Activated CD8-positive, alpha-beta memory T cell treated with anti-CD3 and anti-CD28 coated beads, Interleukin-2, amount 10 ng/mL, durations not matched to agents 7 days and 5 days (primary cell): ENCODE data around the gene STAU1. TPM values are rescaled to one million over a fixed set of nuclear protein-coding genes. Genes with fewer than 3 reads are reported as not detected.
"Not testable (repeated sequence)": the region's sequence is repeated elsewhere in the genome, so short reads cannot be mapped to it uniquely, and the experiment has no call there.

Source experiments
- ATAC-seq: fragments of 150-1000 bp; cut with Tn5 transposase; one replicate; pipeline ENCODE4 v1.10.0; 2021; ENCODE audit warnings: moderate library complexity
- CTCF ChIA-PET: fragments of 350-600 bp; sonication (Branson Sonifier 250); formaldehyde crosslinking; loops from one replicate; lab custom pipeline; 2021; ENCODE audit warnings: antibody characterized with exemption; lab: Charles Lee
- DNase-seq: peaks from one replicate; pipeline ENCODE4 v3.0.0-alpha.2; 2020
- H3K27ac Mint-ChIP-seq: one replicate; pipeline ENCODE4 v1.8.0; 2021; ENCODE audit warnings: mild to moderate bottlenecking, mixed read lengths
- H3K27me3 Mint-ChIP-seq: one replicate; pipeline ENCODE4 v1.8.0; 2021; ENCODE audit warnings: mixed read lengths
- H3K36me3 Mint-ChIP-seq: one replicate; pipeline ENCODE4 v1.8.0; 2021; ENCODE audit warnings: mild to moderate bottlenecking, mixed read lengths
- H3K4me1 Mint-ChIP-seq: one replicate; pipeline ENCODE4 v1.8.0; 2021; ENCODE audit warnings: mixed read lengths
- H3K4me3 Mint-ChIP-seq: one replicate; pipeline ENCODE4 v1.8.0; 2021; ENCODE audit warnings: mild to moderate bottlenecking, moderate library complexity, mixed read lengths
- H3K9me3 Mint-ChIP-seq: one replicate; pipeline ENCODE4 v1.8.0; 2022; ENCODE audit warnings: low read depth, mixed read lengths
- total RNA-seq, 2 experiments: library from RNA; stranded (reverse); gene quantifications; one replicate each; pipeline ENCODE4 v1.2.3, GENCODE V29; 2021

The STAU1 gene
- total RNA-seq, 2 experiments from 2014 or later, result 56.2 to 66.8 TPM

GRCh38 chr20:49122920-49123319, 65.2 kb downstream of the STAU1 start:
- H3K27ac Mint-ChIP-seq, result no peak overlapping the region
- no peak for ATAC-seq
- H3K27me3 Mint-ChIP-seq, result no peaks in the 10 kb centered on the region
- H3K4me1 Mint-ChIP-seq, result peaks cover 2% of the 10 kb centered on the region
- no peak for DNase-seq
- H3K9me3 Mint-ChIP-seq, result no peaks in the 10 kb centered on the region
- peaks cover 51% of the 10 kb centered on the region for H3K36me3 Mint-ChIP-seq
- no peak overlapping the region for H3K4me3 Mint-ChIP-seq
- CTCF ChIA-PET, result interaction anchor here (2.3 kb wide), 1 partner anchor 95 kb away, joined by 10 read pairs; no protein-coding TSS in a partner anchor

GRCh38 chr20:49119988-49120387, 68.1 kb downstream of the STAU1 start:
- Mint-ChIP-seq H3K36me3 (peaks cover 58% of the 10 kb centered on the region), H3K9me3 (no peaks in the 10 kb centered on the region), H3K27ac (no peak overlapping the region), H3K4me1 (peaks cover 2% of the 10 kb centered on the region), H3K4me3 (no peak overlapping the region), H3K27me3 (no peaks in the 10 kb centered on the region)
- DNase-seq (no peak), ATAC-seq (no peak)
- CTCF ChIA-PET, result interaction anchor here (1.2 kb wide), 1 partner anchor 13 kb away, joined by 4 read pairs; no protein-coding TSS in a partner anchor

- Mint-ChIP-seq H3K9me3 (no peaks in the 10 kb centered on the region), H3K4me3 (no peak overlapping the region), H3K4me1 (peaks cover 2% of the 10 kb centered on the region), H3K27ac (no peak overlapping the region), H3K27me3 (no peaks in the 10 kb centered on the region), H3K36me3 (peaks cover 61% of the 10 kb centered on the region)
- CTCF ChIA-PET, result interaction anchor here (0.8 to 1.3 kb wide), 2 partner anchors 14 to 55 kb away, joined by 3 read pairs; no protein-coding TSS in a partner anchor
- ATAC-seq (no peak), DNase-seq (no peak)
These were observed 69.8 kb downstream of the STAU1 start for GRCh38 chr20:49118307-49118706.

- H3K36me3 Mint-ChIP-seq, result peaks cover 60% of the 10 kb centered on the region
- H3K27me3 Mint-ChIP-seq, result no peaks in the 10 kb centered on the region
- H3K4me1 Mint-ChIP-seq, result peaks cover 2% of the 10 kb centered on the region
- DNase-seq (no peak), ATAC-seq (no peak)
- CTCF ChIA-PET, result no interaction called here
- H3K9me3 Mint-ChIP-seq, result no peaks in the 10 kb centered on the region
- no peak overlapping the region for H3K27ac Mint-ChIP-seq
- H3K4me3 Mint-ChIP-seq, result no peak overlapping the region
These were observed 72.6 kb downstream of the STAU1 start for GRCh38 chr20:49115564-49115963.

GRCh38 chr20:49112596-49113274, 75.4 kb downstream of the STAU1 start:
- peaks cover 50% of the 10 kb centered on the region for H3K36me3 Mint-ChIP-seq
- no peak overlapping the region for H3K4me3 Mint-ChIP-seq
- no peaks in the 10 kb centered on the region for H3K27me3 Mint-ChIP-seq
- H3K9me3 Mint-ChIP-seq, result no peaks in the 10 kb centered on the region
- DNase-seq (no peak), ATAC-seq (no peak)
- H3K4me1 Mint-ChIP-seq, result no peaks in the 10 kb centered on the region
- no peak overlapping the region for H3K27ac Mint-ChIP-seq
- CTCF ChIA-PET, result no interaction called here

- H3K27me3 Mint-ChIP-seq, result no peaks in the 10 kb centered on the region
- H3K4me3 Mint-ChIP-seq, result no peak overlapping the region
- no peak for ATAC-seq
- peaks cover 38% of the 10 kb centered on the region for H3K36me3 Mint-ChIP-seq
- peak overlapping the region; percentile 1 for H3K27ac Mint-ChIP-seq
- H3K4me1 Mint-ChIP-seq, result no peaks in the 10 kb centered on the region
- CTCF ChIA-PET, result interaction anchor here (1.2 kb wide), 1 partner anchor 108 kb away, joined by 4 read pairs; the partner anchor contains the start of gene DDX27
- H3K9me3 Mint-ChIP-seq, result no peaks in the 10 kb centered on the region
- no peak for DNase-seq
These were observed 77.1 kb downstream of the STAU1 start for GRCh38 chr20:49110767-49111694.

GRCh38 chr20:49106328-49106727, 81.8 kb downstream of the STAU1 start:
- Mint-ChIP-seq H3K9me3 (no peaks in the 10 kb centered on the region), H3K36me3 (peaks cover 47% of the 10 kb centered on the region), H3K4me3 (no peak overlapping the region), H3K27ac (no peak overlapping the region), H3K4me1 (peaks cover 2% of the 10 kb centered on the region), H3K27me3 (no peaks in the 10 kb centered on the region)
- CTCF ChIA-PET, result interaction anchor here (0.6 to 0.8 kb wide), 2 partner anchors 23 to 25 kb away, joined by 3 read pairs; no protein-coding TSS in a partner anchor
- ATAC-seq (no peak), DNase-seq (no peak)

GRCh38 chr20:49104979-49105547, 83.1 kb downstream of the STAU1 start:
- Mint-ChIP-seq H3K36me3 (peaks cover 48% of the 10 kb centered on the region), H3K4me1 (peaks cover 10% of the 10 kb centered on the region)
- not testable (repeated sequence) for ATAC-seq, H3K27me3 Mint-ChIP-seq, DNase-seq, H3K4me3 Mint-ChIP-seq, H3K9me3 Mint-ChIP-seq, H3K27ac Mint-ChIP-seq
- CTCF ChIA-PET, result interaction anchor here (0.9 kb wide), 1 partner anchor 112 kb away, joined by 3 read pairs; no protein-coding TSS in a partner anchor

- ATAC-seq (no peak), DNase-seq (no peak)
- H3K9me3 Mint-ChIP-seq, result no peaks in the 10 kb centered on the region
- no peaks in the 10 kb centered on the region for H3K27me3 Mint-ChIP-seq
- H3K27ac Mint-ChIP-seq, result no peak overlapping the region
- H3K4me3 Mint-ChIP-seq, result no peak overlapping the region
- H3K4me1 Mint-ChIP-seq, result peaks cover 13% of the 10 kb centered on the region
- H3K36me3 Mint-ChIP-seq, result peaks cover 48% of the 10 kb centered on the region
- CTCF ChIA-PET, result interaction anchor here (0.9 kb wide), 1 partner anchor 113 kb away, joined by 3 read pairs; no protein-coding TSS in a partner anchor
These were observed 83.8 kb downstream of the STAU1 start for GRCh38 chr20:49104365-49104648.

GRCh38 chr20:49103647-49104364, 84.3 kb downstream of the STAU1 start:
- CTCF ChIA-PET, result interaction anchor here (0.9 kb wide), 1 partner anchor 113 kb away, joined by 3 read pairs; no protein-coding TSS in a partner anchor
- ATAC-seq (no peak), DNase-seq (no peak)
- Mint-ChIP-seq H3K27me3 (no peaks in the 10 kb centered on the region), H3K9me3 (no peaks in the 10 kb centered on the region), H3K36me3 (peaks cover 47% of the 10 kb centered on the region), H3K27ac (peak overlapping the region; percentile 29), H3K4me3 (no peak overlapping the region), H3K4me1 (peaks cover 15% of the 10 kb centered on the region)

GRCh38 chr20:49103019-49103418, 85.1 kb downstream of the STAU1 start:
- Mint-ChIP-seq H3K9me3 (no peaks in the 10 kb centered on the region), H3K36me3 (peaks cover 52% of the 10 kb centered on the region), H3K27me3 (no peaks in the 10 kb centered on the region), H3K27ac (no peak overlapping the region), H3K4me3 (no peak overlapping the region), H3K4me1 (peaks cover 16% of the 10 kb centered on the region)
- DNase-seq, result no peak
- no peak for ATAC-seq
- CTCF ChIA-PET, result no interaction called here

GRCh38 chr20:49100972-49101371, 87.2 kb downstream of the STAU1 start:
- peaks cover 68% of the 10 kb centered on the region for H3K36me3 Mint-ChIP-seq
- no peak for DNase-seq
- CTCF ChIA-PET, result interaction anchor here (1.3 to 1.7 kb wide), 3 partner anchors 32 to 116 kb away, joined by 4 to 5 read pairs (median 5); no protein-coding TSS in a partner anchor
- no peak overlapping the region for H3K4me3 Mint-ChIP-seq
- H3K27ac Mint-ChIP-seq, result peak overlapping the region; percentile 1
- peak; percentile 61 for ATAC-seq
- peaks cover 16% of the 10 kb centered on the region for H3K4me1 Mint-ChIP-seq
- no peaks in the 10 kb centered on the region for H3K9me3 Mint-ChIP-seq
- no peaks in the 10 kb centered on the region for H3K27me3 Mint-ChIP-seq
